ENCODE measurements around the gene MED25.

MED25 gene

DNA sequence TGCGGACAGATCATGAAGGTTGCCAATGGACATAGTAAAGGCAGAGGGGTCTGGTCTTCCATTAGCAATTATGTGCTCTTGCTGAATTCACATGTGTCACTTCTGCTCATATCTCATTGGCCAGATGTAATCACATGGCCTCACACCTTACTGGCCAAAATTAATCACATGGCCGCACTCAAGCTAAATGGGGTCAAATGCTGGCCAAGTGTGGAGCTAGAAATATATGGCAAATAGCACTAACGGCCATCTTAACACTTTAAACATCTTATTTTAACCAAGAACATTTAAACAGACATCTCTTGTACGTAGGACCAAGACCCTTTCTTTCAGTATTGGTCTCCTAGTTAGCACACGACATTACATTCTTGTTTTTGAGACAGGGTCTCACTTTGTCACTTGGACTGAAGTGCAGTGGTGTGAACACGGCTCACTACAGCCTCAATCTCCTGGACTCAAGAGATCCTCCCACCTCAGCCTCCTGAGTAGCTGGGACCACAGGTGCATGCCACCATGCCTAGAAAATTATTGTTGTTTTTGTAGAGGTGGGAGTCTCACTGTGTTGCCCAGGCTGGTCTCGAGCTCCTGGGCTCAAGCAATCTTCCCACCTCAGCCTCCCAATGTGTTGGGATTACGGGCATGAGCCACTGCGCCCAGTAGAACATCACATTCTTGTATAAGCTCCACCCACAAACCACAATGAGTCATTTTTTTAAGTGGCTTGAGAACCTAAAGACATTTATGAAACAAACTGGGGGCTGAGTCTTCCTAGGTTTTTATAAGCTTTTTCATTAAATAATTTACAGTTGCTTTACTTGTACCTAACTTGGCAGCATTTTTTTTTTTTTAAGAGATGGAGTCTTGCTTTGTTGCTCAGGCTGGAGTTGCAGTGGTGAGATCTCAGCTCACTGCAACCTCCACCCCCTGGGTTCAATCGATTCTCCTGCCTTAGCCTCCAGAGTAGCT, 29.9 kb downstream of the MED25 start:
- DNase-seq = no peak

DNA sequence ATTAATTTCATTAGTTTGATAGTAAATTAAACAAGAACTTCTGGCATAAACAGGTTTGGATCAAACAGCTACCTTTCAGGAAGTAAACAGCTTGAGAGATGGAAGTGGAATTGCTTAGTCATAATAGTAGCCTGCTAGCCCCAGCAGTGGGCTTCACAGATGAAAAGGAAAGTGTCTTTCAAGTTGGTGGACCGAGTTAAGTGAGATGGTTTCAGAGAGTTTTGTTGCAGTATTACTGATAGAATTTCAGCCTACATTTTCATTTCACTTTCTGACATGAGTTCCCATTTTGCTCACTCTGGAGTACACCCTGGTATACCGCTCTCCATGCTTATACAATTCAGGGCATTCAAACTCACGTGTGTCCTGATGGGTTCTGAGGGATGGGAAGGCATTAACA, 30.8 kb downstream of the MED25 start:
- no peak for DNase-seq

DNA sequence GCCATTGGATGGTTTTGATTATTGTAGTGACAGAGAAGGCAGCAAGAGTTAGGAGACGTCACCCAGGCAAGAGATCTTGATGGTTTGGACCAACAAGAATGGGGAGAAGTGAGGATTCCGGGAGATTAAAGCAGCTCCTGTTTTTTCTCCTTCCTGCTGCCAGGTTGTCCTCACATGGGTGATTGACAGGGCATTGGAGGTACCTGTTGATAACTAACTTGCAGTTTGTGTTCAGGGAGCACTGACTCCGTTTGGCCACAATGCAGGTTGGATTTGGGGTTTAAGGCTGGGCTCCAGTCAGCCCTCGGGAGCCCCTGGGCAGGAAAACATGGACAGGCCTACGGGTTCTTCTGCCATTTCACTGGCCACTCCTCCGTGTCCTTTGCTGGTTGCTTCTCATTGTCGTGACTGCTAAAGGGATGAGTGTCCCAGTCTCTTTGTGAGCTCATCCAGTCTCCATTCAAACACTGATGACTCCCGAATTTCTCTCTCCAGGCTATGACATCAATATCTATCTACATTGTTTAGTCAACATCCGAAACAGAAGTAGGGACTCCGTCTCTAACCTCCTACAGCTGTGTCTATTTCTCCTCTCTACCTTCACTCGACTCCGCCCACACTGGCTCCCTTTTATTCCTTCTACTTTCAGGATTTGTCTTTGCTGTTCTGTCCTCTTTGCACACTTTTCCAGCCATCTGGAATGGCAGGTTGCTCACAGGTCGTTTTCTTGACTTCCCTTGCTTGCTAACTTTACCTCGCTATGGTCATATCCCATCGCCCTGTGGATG, 31.5 kb downstream of the MED25 start:
- DNase-seq = no peak

DNA sequence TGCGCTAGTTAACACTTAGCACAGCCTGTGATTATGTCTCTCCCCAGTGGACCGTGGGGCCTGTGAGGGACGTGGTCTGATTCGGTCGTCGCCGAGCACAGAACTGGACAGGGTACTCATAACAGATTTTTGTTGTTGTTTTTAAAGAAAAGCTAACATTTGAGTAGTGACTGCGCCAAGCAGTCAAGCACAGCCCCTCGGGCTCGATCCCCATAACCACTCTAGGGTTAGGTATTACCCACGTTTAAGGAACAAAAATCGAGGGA, 32.1 kb downstream of the MED25 start:
- no peak for DNase-seq

DNA sequence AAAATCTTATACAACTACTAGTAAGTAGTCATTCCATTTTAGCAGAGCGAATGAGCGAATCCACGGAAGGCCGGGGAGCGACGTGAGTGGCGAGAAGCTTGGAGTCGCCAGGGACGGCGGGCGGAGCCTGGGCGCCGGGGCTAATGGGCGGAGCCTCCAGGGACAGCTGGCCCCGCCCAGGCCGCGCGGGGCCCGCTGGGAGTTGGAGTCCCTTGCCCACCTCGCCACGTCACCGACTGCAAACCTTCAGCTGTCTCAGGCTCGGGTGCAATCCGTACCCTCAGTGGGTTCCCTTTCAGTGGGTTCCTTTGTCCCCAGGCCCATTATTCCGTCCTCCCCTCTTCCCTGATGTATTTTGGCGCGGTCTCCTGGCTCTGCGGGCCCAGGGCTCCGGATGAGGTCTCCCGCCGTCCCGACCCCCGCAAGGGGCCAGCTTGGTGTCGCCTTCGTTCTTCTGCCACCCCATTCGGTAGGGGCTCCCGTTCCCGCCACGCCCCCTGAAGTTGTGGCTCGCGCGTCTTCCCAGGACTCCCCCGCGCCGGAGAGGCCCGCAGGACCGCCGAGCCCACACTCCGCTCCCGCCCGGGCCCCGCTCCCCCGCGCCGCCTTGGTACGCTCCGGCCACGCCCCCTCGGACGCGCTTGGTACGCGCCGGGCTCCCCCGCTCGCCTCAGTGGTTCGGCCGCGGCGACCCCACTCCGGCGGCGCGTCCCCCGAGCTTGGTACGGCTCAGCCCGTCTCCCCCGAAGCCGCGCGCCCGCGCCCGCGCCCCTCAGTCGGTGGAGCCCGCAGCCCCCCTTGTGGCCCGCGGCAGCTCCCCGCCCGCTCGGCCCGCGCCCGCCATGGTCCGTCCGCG, 32.6 kb downstream of the MED25 start, which contains the start of gene PTOV1:
Gene PTOV1 (plus strand): TSS at position 673 of the 856 bp plus-strand sequence.
- peak; percentile 84 for DNase-seq

DNA sequence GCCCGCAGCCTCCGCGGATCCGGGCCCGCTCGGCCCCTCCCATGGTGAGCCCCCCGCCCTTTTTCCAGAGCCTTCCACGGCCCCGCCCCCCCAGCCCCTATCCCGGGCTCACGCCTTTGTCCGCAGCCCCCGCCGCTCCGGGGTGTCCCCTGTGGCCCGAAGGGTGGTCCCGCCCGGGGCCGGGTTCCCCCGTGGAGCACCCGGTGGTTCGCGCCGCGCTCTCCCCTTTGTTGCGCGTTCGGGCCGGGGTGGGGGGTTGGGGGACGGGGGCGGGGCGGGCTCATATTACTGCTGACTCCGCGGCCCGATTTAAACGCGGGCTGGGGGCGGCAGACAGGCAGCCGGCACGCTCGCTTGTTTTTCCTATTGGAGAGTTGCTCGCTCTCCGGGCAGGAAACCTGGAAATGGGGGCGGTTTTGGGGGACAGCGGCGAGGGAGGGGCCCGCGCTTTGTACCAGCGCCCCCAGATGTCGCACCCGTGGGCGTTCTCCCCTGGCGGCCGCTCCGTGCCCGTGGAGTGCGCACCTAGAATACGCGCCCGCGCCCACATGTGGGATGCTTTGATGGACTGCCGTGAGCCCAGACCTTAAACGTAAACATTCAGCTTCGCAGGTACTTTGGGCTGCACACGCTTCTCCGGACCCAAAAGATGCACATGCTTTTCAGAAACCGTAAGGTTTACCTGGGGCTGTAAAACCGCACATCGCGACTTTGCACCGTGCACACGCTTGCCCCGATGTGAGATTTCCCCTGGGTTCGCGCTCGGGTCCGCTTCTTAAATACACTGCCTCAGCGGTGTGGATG, 33.6 kb downstream of the MED25 start:
- peak; percentile 26 for DNase-seq

DNA sequence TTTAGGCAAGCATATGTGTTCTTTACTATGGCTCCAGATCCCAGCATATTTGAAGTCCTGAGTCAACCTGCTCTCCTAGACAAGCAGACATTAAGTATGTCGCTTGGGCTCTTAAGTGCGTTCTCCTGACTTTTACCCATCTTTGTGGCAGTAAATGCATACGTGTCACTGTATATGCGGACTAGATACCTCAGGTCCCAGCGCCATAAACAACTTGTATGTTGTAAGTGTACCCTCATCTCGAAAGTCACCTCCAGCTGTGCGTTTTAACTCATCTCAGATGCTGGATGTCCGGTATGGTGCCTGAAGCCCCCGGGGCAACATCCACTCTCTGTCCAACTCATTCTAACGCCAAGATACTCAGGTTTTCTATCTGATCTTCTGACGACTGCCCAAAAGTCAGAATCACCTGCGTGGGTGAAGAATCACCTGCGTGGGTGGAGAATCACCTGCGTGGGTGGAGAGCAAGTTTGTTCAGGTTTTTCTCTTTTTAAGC, 34.6 kb downstream of the MED25 start:
- DNase-seq = no peak

DNA sequence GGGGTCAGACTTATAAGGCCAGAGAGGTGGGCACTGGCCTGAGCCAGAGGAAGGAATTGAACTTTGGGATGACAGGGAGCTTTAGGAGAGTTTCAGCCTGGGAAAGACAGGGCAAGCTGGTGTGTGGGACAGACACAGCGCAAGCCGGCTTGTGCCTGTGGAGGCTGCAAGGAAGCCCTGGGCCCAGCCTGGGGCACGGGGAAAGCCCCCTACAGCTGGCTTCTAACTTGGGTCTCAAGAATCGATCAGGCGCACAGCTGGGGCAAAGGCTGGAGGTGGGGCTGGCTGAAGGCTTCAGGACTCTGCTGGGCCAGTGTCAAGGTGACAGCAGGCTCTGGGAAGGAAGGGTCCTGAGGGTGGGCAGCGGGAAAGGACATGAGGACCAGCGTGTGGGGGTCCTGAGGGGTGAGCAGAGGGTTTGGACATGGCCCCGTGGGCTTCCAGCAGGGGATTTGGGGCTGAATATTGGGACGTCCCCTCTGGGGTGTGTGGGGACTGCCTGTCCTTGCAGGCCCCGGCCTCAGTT, 35.8 kb downstream of the MED25 start:
- DNase-seq = no peak

DNA sequence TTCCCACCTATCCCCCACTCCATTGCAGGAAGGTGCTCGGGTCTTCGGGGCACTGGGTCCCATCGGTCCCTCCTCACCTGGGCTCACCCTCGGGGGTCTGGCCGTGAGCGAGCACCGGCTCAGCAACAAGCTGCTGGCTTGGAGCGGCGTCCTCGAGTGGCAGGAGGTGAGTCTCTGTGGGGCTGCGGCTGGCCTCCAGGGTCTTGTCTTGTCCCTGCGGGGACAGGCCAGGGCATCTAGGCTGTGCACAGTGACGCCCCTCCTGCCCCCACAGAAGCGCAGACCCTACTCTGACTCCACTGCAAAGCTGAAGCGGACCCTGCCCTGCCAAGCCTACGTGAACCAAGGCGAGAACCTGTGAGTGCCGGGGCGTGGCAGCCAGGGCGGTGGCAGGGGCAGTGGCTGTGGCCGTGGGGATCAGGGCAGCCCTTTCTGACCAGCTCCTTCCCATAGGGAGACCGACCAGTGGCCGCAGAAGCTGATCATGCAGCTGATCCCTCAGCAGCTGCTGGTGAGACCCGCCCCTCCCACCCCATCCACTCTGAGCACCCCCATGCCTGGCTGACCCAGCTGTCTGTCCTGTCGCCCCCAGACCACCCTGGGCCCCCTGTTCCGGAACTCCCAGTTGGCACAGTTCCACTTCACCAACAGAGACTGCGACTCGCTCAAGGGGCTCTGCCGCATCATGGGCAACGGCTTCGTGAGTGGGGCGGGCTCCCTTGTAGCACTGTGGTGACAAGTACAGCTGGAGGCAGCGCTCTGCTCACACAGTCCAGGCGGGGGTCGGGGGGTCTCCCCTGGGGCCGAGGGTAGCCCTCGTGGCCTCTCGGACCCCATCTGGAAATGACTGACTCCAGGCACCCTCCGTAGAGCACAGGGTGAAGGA, 36.5 kb downstream of the MED25 start:
- no peak for DNase-seq

DNA sequence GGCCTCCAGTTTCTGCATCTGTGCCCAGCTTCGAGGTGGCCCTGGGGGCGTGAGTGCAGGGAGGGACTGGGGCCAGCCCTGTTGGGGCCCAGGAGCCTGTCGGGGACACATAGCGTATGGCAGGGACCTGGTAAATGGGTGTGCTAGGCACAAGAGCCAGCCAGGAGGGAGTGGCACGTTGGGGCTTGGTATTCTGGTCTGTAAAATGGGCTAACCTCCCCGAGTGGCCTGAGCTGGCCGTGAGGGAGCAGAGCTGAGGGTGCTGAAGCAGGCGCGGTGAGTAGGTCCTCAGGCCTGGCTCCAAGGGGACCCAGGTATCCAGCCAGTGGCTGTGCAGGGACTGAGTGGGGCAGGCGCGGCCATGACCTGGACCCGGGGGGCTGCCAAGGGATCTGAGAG, 37.2 kb downstream of the MED25 start:
- no peak for DNase-seq

DNA sequence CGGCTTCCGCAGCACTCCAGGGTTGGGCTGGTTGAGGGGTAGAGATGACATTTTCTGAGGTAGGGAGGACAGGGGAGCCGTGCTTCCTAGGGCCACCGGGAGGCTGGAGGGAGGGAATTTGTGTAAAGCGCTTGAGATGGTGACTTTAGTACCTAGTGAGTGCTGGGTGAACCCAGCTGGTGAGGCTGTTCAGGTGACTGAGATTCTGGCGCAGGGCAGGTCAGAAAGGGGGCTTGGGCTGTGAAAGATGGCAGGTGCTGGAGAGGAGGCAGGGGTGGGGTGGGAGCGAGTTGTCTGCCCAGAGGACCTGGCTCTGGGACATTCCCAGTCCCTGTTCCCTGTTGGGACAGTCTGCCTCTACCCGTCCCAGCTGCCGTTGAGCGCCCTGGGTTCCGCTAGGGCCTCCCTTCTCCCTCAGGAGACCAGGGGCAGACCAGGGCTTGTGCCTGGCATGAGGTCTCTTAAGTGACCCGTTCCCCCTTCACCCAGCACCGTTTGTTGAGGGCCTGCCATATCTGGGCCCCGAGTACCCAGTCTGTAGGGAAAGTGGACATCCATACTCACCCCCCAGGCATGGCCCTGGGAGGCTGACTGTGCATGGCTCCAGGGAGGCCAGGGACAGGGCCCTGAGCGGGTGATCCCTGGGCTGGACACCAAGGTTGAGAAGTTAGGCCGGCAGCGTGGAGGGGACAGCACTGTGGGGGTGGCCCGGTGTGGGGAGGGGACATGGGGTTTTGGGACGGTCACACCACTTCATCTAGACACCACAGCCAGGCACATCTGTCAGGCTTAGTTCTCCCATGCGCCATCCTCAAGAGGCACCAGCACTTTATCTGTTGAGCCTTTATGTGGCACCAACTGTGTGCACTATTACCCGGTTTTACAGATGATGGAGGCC, 37.8 kb downstream of the MED25 start:
- DNase-seq = no peak

DNA sequence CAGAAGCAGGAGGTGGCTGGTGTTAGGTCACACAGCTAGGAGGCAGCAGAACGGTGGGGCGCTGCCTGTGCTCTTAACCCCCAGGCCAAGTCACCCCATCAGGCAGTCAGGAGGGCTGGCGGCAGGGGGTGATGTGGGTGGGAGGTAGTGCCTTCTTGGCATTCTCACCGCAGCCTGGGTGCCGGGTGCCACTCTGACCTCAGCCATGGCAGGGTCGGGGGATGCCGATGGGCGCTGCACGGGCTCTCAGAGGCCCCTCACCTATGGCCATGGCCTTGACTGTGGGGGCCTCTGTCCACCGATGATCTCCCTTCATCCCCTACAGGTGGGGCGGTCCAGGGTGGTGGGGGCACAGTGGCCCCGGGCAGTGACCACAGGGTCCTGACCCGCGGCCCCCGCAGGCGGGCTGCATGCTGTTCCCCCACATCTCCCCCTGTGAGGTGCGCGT, 38.5 kb downstream of the MED25 start:
- no peak for DNase-seq

DNA sequence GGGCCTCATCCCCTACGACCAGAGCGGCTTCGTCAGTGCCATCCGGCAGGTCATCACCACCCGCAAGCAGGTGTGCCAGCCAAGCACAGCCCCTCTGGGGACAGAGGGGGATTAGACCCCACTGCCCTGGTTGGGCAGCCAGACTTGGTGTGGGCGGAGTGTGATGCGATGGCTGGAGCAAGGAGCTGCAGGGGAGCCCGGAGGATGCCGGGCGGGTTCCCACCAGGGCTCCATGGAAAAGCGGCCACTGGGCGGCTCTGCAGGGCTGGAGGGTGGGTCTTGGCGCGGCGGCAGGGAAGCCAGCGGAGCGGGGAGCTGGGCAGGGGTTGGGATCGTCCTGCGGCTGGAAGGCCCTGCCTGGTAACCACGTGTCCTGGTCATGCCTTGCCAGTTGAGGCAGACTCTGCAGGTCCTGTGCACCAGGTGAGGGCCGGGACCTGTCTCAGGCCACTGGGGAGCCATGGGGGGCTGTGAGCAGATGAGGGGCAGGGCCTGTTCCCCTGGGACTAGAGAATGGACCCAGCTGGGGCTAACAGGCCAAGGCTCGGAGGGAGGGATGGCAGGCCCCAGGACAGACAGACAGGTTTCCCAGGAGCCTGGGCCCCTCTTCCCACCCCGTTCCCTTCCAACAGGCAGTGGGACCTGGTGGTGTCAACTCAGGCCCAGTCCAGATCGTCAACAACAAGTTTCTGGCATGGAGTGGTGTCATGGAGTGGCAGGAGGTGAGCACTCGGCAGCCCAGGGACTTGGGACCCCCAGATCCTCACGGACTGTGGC, 39.2 kb downstream of the MED25 start:
- DNase-seq = no peak

DNA sequence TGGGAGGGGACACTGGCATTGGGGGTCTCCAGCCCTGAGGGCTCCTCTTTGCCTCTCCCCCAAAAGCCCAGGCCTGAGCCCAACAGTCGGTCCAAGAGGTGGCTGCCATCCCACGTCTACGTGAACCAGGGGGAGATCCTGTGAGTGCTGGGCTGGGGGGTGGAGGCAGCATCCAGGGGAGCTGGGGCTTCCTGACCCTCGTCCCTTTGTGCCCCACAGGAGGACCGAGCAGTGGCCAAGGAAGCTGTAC, 39.7 kb downstream of the MED25 start:
- DNase-seq = no peak

DNA sequence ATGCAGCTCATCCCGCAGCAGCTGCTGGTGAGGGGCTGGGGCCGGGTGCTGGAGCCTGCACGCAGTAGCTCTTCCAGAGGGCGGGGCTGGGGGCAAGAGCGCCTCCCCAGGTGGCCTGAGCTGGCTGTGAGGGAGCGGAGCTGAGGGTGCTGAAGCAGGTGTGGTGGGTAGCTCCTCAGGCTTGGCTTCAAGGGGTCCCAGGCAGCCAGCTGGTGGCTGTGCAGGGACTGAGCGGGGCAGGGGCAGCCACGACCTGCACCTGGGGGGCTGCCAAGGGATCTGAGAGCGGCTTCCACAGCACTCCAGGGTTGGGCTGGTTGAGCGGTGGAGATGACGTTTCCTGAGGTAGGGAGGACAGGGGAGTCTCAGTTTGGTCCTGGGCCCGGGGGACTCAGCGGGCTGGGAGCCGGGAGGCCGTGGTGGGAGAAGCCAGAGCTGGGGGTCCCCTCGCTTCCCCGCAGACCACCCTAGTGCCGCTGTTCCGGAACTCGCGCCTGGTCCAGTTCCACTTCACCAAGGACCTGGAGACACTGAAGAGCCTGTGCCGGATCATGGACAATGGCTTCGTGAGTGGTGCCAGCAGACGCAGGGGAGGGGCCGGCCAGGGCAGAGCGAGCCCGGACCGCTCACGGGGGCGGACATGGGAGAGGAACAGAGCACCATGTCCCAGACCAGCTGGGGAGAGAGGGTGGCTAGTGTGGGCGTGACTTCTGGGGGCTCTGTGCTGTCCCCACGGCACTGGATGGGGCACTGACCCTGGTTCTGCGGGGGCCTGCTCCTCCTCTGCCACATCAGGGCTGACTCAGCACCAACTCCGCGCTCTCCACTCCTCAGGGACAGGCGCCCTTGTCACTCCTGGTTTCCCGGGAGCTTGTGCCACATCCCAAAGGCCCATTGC, 40.2 kb downstream of the MED25 start:
- no peak for DNase-seq

DNA sequence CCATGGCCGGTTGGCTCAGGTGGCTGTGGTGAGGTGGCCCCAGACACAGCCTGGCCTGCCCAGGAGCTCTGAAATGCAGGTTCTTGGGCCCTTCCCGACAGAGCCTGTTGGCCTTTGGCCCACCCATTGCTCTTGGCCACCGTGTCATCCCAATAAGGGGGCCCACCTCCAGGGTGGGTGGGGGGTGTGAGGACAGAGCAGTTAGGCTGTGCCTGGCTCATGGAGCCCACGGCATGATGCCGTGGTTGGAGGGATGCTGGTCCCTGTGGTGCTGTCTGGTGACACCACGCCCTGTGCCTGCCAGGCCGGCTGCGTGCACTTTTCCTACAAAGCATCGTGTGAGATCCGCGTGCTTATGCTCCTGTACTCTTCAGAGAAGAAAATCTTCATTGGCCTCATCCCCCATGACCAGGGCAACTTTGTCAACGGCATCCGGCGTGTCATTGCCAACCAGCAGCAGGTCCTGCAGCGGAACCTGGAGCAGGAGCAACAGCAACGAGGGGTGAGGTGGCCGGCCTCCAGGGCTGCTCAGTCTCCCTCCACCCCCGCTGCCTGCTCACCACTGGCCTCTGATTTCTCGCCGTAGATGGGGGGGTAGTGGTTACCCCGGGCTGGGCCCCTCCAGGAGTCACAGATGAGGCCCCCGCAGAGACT, 41.7 kb downstream of the MED25 start:
- DNase-seq = no peak

DNA sequence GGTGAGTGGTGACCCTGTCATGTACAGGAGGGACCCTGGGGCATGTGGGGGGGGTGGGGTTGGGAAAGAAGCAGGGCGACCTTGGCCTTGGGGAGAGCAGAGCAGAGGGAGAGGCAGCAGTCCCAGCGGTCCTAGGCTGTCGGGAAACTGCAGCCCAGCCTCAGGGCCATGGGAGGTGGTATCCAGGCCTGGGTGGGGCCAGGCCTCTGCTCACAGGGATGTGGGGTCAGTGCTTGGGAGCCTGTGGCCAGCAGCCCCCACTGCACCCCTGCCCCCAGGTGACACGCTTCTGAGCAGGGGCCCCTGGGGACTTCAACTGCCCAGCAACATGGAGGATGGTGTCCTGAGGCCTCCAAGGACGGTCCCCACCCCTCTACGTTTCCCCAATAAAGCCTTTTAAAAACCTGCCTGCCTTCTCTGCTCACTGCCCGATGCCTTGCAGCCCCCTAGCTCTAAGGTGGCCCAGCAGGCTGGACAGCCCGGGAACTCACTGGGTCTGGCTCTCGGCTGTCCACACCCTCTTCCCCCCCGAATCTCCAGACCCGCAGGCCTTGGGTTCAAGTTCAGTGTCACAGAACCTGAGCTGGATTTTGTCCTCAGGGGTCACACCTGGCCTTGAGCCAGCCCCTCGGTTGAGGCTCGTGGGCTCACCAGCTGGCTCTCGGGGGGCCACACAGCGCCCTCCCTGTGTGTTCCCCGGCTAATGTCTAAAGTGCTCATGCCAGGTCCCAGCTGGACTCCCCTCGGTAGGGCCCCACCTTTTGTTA, 42.4 kb downstream of the MED25 start:
- DNase-seq = no peak

Data from activated gamma-delta T cell treated with Interleukin-2 at 50 U/mL for 16 hours (primary cell).